ENCODE results near the gene NSL1.

- TF ChIP-seq EZH2 (IDR thresholded peaks at IDR 0.05; ENCODE audit: insufficient read depth, poor library complexity, severe bottlenecking), result no peak
- TF ChIP-seq EZH2phosphoT487 (IDR thresholded peaks at IDR 0.05; ENCODE audit: insufficient read depth, low read depth), result no peak
Measured at GRCh38 chr1:212683357-212683722, 108.2 kb downstream of the NSL1 start.

Measured in GM23248 (cell line).